Stimulated activated CD4-positive, alpha-beta T cell treated with anti-CD3 and anti-CD28 coated beads, Interleukin-4, amount 100 ng/mL, for 48 hours (primary cell): ENCODE measurements around the gene ZBTB7B.
"Not testable (repeated sequence)": the region's sequence is repeated elsewhere in the genome, so short reads cannot be mapped to it uniquely, and the experiment has no call there.

Experiments used
- DNase-seq, 2 donors: peaks; one replicate each; pipeline ENCODE4 v3.0.0-alpha.2; 2020; ENCODE audit warnings: low read depth in 2 of 2

Gene ZBTB7B

DNA sequence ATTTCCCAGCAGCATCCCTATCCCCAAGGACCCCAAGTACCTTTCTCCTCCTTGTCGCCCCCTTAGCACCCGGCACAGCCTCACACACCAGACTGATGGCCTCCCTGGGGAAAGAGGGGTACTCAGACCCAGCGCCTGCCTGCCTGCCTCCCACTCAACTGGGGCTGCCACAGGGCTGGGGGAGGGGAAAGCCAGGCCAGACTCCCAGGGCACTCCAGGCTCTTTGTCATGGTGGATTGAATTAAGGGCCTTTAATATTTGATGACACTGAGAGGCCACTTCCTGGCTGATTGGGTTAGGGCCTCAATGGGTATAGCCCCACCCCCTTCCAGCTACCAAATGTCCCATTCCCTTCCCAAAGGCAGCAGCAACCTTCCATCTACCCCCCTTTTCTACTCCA lies 33.9 kb upstream of the ZBTB7B start:
- DNase-seq, result no peak

DNA sequence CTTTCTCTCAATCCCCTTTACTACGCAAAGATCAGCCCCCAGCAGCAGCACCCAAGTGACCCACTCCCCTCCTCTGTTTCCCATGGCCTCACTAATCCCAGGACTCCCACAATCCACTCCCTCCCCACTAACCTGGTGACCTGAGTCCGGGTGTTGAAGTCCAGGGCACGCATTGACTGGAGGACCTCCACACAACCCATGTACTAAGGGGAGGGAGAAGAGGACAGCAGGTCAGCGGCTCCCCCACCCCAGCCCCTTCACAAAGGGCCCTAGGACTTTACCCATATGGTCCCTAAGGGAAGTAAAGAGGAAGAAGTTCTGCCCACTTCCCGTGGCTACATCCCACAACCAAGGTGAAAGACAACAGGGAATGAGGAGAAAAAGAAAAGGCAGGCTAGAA lies 33.4 kb upstream of the ZBTB7B start:
- DNase-seq, result no peak

DNA sequence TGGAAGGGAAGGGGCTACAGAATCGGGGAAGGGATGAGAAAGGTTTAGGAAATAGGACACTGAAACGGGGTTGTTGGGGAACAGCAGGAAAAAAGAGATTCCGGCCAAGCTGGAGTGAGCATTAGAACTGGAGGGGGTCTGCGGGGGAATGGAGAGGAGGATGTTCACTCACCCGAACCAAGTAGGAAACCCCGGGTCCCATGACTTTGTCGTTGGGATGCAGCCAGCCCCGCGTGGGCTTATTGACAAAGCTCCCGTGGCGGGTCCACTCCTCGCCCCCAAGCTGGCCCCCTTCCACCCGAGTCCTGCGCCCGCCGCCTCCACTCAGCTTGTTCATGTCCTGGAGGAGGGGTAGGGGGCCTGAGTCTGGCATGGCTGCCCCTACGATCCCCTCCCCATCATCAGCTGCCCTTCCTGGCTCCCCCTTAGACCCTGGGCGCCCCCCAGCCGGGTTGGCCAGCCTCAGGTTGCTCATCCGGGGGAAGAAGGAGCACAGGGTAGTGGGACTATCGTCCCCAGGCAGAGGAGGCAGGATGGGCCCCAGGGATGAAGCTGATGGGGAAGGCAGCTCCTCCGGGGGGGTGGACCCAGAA lies 32.6 kb upstream of the ZBTB7B start:
- DNase-seq, result no peak

DNA sequence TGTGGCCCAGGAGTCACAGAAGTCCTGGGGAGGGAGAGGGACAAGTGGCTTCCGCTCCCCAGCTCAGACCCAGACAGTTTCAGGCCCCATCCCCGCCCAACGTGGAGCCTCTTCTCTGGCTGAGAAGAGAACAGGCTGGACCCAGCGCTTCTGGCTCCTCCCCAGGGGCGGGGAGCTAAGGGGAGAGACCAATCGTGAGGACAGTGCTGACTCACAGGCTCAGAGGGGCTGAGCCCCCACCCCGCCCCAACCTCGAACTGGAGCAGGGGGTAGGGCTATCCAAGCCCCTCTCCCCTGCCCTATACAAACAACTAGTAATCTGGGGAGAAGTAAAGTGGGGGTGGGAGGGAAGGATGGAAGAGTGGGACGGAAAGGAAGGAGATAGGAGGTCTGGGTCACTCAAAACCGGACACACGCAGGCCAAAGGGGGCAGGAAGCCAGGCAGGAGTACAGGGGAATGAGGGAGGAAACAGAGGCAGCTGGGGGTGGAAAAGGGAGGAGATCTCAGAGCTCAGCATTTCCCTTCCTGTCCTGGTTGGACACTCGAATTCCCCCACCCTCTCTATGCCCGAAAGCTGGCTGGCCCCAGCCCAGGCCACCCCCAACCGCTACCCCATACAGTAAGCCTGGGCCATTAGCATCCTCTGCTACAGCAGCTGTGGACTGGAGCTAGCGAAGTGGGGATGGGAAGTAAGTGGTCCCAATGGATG lies 31.8 kb upstream of the ZBTB7B start, which contains the start of gene SHC1:
SHC1 (minus strand) TSS at position 117 of the 710 bp plus-strand sequence. CDS start 221 bp downstream, outside the sequence.
- DNase-seq, result no peak

DNA sequence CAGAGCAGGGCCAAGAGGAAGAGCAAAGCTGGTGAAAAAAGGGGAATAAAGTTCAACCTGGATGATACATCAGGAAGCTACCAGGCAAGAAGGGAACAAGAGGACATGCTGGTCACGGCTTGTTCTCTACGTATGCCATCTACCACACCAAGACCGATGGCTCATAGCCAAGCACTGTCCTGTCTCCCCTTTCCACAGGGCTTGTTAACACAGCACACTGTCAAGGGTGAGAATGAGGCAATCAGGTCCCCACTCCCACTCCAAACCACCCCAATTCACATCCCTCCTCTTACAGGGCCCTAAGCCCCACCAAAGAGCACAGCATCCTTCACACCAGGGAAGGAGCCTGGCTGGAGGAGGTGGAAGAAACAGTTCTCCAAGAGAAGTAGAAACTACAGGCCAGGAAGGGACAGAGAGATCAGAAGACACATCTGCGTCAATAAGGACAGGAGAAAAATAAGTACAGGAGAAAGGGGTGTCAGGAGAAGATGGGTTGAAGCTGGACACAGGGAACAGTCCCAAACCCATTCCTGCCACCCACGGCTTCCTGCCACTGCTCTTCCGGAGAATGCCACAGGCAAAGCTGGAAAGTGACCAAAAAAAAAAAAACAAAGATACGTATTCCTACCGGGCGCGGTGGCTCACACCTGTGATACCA lies 31.1 kb upstream of the ZBTB7B start:
- DNase-seq, result no peak

DNA sequence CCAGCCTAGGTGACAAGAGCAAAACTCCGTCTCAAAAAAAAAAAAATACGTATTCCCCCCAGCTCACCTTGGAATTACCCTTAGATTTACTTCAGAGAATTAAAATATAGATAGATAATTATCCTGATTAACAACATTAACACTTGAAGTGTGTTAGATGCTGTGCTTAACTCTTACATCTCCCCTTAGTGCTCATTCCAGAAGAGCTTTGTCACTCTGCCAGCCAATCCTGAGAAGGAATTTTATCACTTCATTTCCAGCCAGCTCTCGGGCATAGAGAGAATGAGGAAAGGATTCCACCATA lies 30.4 kb upstream of the ZBTB7B start:
- DNase-seq, result no peak

DNA sequence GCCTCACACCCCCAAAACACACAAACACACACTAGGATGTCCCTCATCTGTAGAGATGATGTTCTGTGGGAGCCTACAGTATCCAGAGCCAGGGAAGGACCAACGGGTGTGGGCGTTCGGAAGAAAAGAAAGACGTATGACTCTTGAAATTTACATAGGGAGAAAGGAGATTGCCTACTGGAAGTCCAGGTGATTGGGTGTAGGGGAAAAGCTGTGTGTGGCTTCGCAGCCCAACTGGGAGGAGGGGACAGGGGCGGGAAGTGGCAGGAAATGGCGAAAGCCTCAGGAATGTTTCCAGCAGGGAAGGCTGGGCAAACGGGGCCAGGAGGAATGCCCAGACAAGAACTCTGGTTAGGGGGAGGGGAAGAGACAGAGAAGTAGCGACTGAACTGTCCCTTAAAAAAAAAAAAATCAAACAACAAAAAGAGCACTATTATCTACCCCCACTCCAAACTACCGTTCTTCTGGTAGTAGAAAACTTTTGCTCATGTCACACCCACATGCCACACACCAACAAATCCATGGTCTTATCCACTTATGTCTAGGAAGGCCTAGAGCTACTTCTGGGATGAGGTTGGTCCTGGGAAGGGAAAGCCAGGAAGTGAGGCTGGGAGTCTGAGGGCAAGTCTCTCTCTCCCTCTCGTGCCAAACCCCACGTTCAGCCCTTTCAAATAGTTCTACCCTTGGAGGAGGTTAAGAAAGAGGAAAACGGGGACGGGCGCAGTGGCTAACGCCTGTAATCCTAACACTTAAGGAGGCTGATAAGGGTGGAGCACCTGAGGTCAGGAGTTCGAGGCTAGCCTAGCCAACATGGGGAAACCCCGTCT lies 29.9 kb upstream of the ZBTB7B start:
- DNase-seq, result no peak

DNA sequence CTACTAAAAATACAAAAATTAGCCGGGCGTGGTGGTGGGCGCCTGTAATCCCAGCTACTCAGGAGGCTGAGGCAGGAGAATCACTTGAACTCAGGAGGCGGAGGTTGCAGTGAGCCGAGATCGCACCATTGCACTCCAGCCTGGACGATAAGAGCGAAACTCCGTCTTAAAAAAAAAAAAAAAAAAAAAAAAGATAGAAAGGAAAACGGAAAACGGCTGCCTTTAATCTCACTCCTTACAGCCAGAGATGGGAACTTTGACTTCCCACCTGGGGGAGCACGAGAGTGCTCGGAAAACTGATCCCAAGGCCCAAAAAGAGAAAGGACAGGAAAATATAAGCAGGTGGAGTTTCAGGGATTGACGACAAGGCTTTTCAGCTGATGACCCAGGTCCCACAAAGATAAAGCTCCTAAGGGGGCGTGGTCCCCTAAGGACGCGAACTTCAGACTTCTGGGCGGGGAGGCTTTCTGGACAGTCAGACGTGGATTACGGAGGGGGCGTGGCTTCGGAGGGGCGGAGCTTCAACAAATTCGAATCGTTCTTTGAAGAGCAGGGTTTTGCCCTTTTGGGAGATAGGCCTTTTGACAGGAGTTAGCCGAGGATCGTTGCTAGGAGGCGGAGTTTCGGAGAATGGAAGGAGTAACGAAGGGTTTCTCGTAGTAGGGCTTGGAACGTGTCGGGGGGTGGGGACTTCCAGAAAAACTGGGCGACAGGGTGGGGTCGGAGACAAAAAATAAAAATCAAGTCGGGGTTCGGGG lies 29.1 kb upstream of the ZBTB7B start:
- peak; percentile 95 to 97 for DNase-seq

DNA sequence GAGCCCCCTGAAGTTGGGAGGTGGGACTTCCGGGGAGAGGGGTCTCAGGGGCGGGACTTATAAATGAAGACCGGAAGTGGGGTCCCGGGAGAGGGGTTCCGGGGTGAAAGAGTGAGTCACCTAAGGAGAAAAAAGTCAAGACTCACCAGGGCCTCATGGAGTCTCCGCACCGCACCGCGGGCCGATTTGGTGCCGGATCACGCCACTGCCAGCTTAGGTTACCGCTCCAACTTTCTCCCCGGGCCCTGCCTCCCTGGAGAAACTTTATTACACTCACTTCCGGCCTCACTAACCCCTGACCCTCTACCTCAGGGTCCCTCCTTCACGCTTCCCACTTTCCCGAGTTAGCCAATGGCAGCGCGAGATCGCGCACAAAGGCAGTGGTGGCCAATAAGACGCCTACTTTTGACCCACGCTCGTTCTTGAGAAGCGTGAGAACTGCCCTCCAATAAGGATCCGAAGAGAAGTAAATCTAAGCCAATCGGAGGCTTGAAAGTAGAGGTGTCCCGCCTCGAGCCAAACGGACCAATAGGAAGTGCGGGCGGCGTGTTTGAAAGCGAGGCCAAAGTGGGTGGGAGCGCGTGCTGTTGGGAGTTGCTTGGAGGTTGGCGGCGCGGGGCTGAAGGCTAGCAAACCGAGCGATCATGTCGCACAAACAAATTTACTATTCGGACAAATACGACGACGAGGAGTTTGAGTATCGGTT lies 28.3 kb upstream of the ZBTB7B start, which contains the start of gene CKS1B:
CKS1B (plus strand) TSS at position 580 of the 706 bp plus-strand sequence; CDS start at position 645, 65 bp downstream.
- DNase-seq, result peak; percentile 88 to 94

DNA sequence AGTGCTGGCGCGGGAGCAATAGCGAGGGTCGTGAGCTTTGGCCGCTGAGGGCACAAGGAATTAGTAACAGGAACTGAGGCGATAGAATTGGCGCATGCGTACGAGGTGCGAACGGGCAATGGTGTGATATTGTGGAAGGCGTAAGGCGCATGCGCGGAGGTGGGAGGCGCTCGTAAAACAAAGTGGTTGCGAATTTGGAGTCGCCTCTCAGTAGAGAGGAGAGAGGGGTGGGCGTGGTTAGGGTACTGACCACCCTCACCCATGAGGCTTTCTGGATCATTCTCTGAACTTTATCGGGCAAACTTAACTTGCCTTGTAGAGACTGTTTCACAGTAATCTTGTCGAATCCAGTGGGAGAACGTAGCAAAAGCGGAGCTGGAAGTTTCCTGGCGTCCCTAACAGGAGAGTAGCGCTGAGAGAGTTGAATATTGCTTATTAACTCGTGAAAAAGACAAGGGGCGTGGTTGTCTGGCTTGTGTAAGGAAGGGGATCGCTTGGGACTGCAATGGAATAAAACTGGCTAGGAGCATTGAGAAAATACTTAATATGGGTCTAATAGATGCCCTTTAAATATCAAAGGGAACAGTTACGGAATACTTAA lies 27.7 kb upstream of the ZBTB7B start:
- peak; percentile 88 to 91 for DNase-seq

DNA sequence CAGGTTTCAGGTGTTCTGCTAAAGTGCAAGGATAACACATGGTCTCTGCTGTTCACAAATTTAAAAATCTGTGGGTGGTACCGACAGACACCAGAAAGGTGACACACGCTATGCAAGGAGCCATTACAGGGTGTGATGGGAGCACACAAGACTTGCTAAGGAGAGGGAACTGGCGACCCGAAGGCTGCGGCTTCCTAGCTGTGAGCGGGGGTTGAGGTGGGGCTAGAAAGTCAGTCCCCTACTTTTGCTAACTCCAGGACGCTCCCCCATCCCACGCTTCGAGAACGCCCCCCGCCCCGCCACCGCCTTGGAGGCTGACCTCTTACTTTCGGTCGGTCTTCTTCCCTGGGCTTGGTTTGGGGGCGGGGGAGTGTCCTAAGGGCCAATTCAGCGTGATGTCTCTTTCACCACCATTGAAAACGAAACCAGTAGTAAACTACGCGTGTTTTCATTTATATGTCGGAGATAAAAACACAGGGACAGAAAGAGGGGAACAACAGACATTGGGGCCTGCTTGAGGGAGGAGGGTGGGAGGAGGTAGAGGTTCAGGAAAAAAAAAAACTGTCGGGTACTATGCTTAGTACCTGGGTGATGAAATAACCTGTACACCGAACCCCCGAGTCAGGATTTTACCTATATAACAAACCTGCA lies 27.1 kb upstream of the ZBTB7B start:
- peak; percentile 45 to 57 for DNase-seq

DNA sequence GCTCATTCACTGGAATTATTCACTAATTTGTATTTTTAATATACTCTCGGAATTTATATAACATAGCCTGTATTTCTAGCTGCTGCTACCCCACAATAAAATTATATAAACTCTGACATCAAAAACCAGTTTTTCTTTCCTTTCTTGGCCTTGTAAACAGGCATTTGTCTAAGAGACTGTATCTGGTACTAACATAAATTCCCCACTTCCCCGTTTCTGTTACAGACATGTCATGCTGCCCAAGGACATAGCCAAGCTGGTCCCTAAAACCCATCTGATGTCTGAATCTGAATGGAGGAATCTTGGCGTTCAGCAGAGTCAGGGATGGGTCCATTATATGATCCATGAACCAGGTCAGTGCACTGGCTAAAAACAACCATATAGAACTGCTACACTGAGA lies 24.8 kb upstream of the ZBTB7B start:
- DNase-seq, result not testable (repeated sequence)

DNA sequence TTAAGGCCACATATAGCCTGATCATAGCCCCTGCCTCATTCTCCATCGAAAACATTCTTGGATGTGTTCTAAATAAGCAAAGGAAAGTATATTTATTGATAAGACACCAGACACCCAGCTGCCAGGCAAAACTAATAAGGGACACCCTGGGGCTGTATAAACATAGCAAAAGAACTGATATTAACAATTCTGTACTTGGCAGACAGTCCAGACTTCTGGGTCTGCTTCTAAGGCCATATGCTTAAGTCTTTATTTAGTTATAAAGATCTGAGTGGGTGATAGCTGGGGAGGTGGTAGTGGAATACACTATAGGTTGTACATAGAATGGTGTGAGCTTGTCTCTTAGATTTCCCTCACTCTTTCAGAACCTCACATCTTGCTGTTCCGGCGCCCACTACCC lies 24.2 kb upstream of the ZBTB7B start:
- DNase-seq, result no peak

DNA sequence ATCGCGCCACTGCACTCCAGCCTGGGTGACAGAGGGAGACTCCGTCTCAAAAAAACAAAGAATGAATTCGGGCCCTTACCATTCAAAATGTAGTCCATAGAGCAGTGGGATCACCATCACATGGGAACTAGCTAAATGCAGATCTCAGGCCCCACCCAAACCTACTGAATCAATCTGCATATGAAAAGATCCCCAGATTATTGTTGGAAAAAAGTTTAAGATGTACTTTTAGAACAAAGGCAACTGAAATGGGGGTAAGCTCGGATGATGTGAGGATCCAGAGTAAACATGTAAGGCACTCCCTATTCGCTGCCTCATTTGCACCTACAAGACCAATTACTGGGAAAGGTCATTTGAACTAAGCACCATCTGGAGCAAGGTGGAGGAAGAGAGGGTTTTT lies 20.3 kb upstream of the ZBTB7B start:
- DNase-seq, result no peak

DNA sequence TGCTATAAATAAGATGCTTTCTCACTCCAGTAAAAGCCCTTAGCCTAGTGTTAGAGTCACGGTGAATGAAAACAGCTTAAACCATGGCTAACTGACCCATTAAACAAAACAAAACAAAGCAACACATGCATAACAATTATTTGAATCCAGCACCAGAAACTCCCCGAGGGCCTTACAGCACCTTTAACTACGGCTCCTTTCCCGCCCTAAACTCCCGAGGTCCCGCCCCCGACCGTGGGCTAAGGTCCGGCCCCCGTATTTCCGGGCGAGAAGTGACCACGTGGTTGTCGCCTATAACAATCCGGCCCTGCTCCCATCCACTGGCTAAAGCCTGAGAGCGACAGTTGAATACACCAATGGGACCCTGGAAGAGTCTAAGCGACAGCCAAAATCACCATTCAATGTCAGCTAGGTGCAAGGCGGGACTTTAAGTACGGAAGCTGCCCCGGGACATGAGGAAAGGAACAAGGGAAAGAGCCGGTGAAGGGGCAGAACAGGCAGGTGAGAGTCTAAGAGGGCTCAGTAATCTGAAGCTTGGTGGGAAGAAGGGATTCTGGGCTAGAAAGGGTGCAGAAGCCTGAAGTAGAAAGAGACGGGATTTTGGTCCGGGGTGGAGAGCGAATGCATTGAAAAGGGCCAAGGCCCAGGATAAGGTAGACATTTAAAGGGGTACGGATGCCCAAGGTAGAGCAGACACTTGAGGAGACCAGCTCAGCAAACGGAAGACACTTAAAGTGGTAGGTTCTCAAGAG lies 19.5 kb upstream of the ZBTB7B start, which contains the start of gene FLAD1:
FLAD1 (plus strand) TSS at position 448 of the 752 bp plus-strand sequence. CDS start 351 bp downstream, outside the sequence.
- peak; percentile 92 to 97 for DNase-seq

DNA sequence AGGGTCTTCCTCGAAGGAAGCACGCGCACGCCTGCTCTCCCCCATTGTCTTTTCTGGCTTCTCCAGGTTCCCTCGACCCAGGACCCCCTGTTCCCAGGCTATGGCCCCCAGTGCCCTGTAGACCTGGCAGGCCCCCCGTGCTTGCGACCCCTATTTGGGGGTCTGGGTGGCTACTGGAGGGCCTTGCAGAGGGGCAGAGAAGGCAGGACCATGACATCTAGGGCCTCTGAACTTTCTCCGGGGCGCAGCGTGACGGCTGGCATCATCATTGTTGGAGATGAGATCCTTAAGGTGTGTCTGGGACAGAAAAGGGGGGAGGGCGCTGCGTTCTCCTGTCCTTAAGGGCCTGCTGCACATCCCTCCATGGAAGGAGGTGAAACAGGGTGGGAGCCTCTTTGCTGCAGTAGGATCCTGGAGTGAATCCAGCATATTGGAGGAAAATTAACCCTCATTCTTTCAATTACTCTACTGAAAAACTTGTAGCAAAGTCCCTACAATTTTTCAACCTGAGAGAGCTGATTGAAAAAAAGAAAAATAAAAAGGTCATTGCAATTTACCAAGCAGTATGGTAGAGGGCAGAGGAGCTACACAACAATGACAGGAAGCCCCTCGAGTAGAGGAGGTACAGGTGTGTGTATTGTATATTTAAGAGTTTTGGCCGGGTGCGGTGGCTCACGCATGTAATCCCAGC lies 18.7 kb upstream of the ZBTB7B start:
- DNase-seq, result no peak

DNA sequence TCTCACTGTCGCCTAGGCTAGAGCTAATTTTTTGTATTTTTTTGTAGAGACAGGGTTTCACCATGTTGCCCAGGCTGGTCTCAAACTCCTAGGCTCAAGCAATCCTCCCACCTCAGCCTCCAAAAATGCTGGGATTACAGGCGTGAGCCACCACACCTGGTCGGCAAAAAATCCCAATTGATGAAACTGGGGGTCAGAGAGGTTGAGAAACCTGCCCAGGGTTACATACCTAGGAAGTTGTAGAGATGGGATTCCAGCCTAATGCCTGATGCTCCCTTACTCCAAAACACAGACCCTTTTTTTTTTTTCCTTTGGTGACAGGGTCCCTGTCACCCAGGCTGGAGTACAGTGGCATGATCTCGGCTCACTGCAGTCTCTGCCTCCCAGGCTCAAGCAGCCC lies 15.9 kb upstream of the ZBTB7B start:
- not testable (repeated sequence) for DNase-seq

DNA sequence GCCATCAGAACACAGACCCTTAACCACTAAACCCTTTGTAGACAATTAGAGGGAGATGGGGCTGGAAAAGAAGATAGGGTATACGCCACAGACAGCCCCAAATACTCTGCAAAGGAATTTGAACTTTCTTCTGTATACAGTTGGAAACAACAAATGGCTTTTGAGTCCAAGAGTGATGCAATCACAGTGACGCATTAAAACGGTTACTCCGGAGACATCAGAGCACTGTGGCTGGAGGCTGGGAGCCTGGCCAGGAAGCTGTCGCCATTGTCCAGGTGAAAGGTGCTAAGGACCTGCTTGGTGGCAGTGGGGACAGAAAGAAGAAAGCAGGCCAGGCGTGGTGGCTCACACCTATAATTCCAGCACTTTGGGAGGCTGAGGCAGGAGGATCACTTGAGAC lies 15.3 kb upstream of the ZBTB7B start:
- DNase-seq, result no peak
